ENCODE results near the gene EPHB2. TPM values are rescaled to one million over a fixed set of nuclear protein-coding genes. Genes with fewer than 3 reads are reported as not detected.
"Not testable (repeated sequence)": the region's sequence is repeated elsewhere in the genome, so short reads cannot be mapped to it uniquely, and the experiment has no call there.

Gene EPHB2
- total and polyA plus RNA-seq, 7 donors: 1.2 to 38.6 (median 3.0) TPM

- Histone ChIP-seq H3K27ac (no peak overlapping the region), H3K9me3 (no peaks in the 10 kb centered on the region), H3K4me3 (no peak overlapping the region), H3K36me3 (no peaks in the 10 kb centered on the region), H3K27me3 (peaks cover 0 to 31% (median 4%) of the 10 kb centered on the region in 3 donors), H3K4me1 (no peaks in the 10 kb centered on the region)
- no peak for TF ChIP-seq CTCF (IDR thresholded peaks at IDR 0.05)
- no peak for TF ChIP-seq POLR2AphosphoS5 (IDR thresholded peaks at IDR 0.05)
- no peak for TF ChIP-seq EP300 (IDR thresholded peaks at IDR 0.05)
- TF ChIP-seq POLR2A (IDR thresholded peaks at IDR 0.05): no peak
- intact Hi-C loops (cut with DNase I): no loop called here
- DNase-seq: no peak
- 67 to 74% methylated on average over 2 of the region's 2 CpGs for WGBS, 2 donors
These were observed 44.2 kb upstream of the EPHB2 start for GRCh38 chr1:22666412-22666811.

- 83 to 96% methylated on average over 2 of the region's 2 CpGs for WGBS, 2 donors
- H3K9me3 ChIP-seq; H3K27ac ChIP-seq; intact Hi-C loops (cut with DNase I); H3K4me1 ChIP-seq; H3K36me3 ChIP-seq; H3K4me3 ChIP-seq; DNase-seq: not testable (repeated sequence)
- H3K27me3 ChIP-seq: peaks cover 3 to 45% (median 3%) of the 10 kb centered on the region in 3 donors
These were observed 41.8 kb upstream of the EPHB2 start for GRCh38 chr1:22668840-22669239.

- TF ChIP-seq CTCF (IDR thresholded peaks at IDR 0.05) (no peak), POLR2AphosphoS5 (IDR thresholded peaks at IDR 0.05) (no peak), EP300 (IDR thresholded peaks at IDR 0.05) (no peak), POLR2A (IDR thresholded peaks at IDR 0.05) (no peak)
- intact Hi-C loops (cut with DNase I): no loop called here
- 56 to 73% methylated on average over 12 of the region's 12 CpGs for WGBS, 2 donors
- no peak for DNase-seq
- Histone ChIP-seq H3K4me3 (no peak overlapping the region), H3K27me3 (peaks cover 0 to 46% (median 3%) of the 10 kb centered on the region in 3 donors), H3K27ac (no peak overlapping the region), H3K4me1 (no peaks in the 10 kb centered on the region), H3K36me3 (no peaks in the 10 kb centered on the region), H3K9me3 (no peaks in the 10 kb centered on the region)
These were observed 40.2 kb upstream of the EPHB2 start for GRCh38 chr1:22670352-22670975.

GRCh38 chr1:22671999-22672398 is 38.6 kb upstream of the EPHB2 start:
- intact Hi-C loops (cut with DNase I): no loop called here
- WGBS, 2 donors: 90 to 93% methylated on average over 4 of the region's 4 CpGs

More at GRCh38 chr1:22671999-22672398, 38.6 kb upstream of the EPHB2 start:
- DNase-seq: no peak
- TF ChIP-seq POLR2AphosphoS5 (IDR thresholded peaks at IDR 0.05) (no peak), CTCF (IDR thresholded peaks at IDR 0.05) (no peak), POLR2A (IDR thresholded peaks at IDR 0.05) (no peak), EP300 (IDR thresholded peaks at IDR 0.05) (no peak)
- peaks cover 2 to 54% (median 3%) of the 10 kb centered on the region in 3 donors for H3K27me3 ChIP-seq
- no peak overlapping the region for H3K4me3 ChIP-seq
- no peaks in the 10 kb centered on the region for H3K36me3 ChIP-seq
- H3K4me1 ChIP-seq: no peaks in the 10 kb centered on the region
- H3K9me3 ChIP-seq: no peaks in the 10 kb centered on the region
- no peak overlapping the region for H3K27ac ChIP-seq

Data from sigmoid colon (tissue), 7 donors.